Glutamatergic neuron (in vitro differentiated cells): ENCODE data around the gene CYLD. TPM values are rescaled to one million over a fixed set of nuclear protein-coding genes. Genes with fewer than 3 reads are reported as not detected.

Experiments used
- DNase-seq: peaks from one replicate; pipeline ENCODE4 v3.0.0; 2022
- H3K27ac Mint-ChIP-seq: one replicate; pipeline ENCODE4 v1.8.0; 2020; ENCODE audit warnings: mild to moderate bottlenecking, mixed read lengths, inconsistent platforms; ENCODE audit not compliant: unreplicated experiment
- H3K27me3 Mint-ChIP-seq: one replicate; pipeline ENCODE4 v1.8.0; 2020; ENCODE audit warnings: mild to moderate bottlenecking, moderate library complexity, mixed read lengths, inconsistent platforms; ENCODE audit not compliant: unreplicated experiment
- H3K36me3 Mint-ChIP-seq: one replicate; pipeline ENCODE4 v1.8.0; 2020; ENCODE audit warnings: mild to moderate bottlenecking, mixed read lengths, inconsistent platforms; ENCODE audit not compliant: unreplicated experiment
- H3K4me1 Mint-ChIP-seq: one replicate; pipeline ENCODE4 v1.8.0; 2020; ENCODE audit warnings: mild to moderate bottlenecking, low read depth, mixed read lengths, inconsistent platforms; ENCODE audit not compliant: unreplicated experiment
- H3K4me3 Mint-ChIP-seq: one replicate; pipeline ENCODE4 v1.8.0; 2020; ENCODE audit warnings: mild to moderate bottlenecking, mixed read lengths, inconsistent platforms; ENCODE audit not compliant: unreplicated experiment
- H3K9me3 Mint-ChIP-seq: one replicate; pipeline ENCODE4 v1.8.0; 2020; ENCODE audit warnings: mild to moderate bottlenecking, moderate library complexity, mixed read lengths, inconsistent platforms; ENCODE audit not compliant: unreplicated experiment
- total RNA-seq: library from RNA; stranded (reverse); fragmentation: NEBNext Ultra II Directional; extraction: Animal tissue kit (Norgen Biotek cat#: 25700); gene quantifications from one replicate; pipeline ENCODE4 v1.2.1, GENCODE V29; 2021; ENCODE audit not compliant: unreplicated experiment
- TF ChIP-seq, protein P1 (sequence below): fragments of 200-600 bp; sonication (generic); IDR thresholded peaks from one replicate; pipeline ENCODE4 v1.5.0; 2021; ENCODE audit not compliant: partially characterized antibody, unreplicated experiment

CYLD gene
- total RNA-seq, 1 donor from 2014 or later: 39.5 TPM

- Mint-ChIP-seq H3K27me3 (peaks cover 2% of the 10 kb centered on the region), H3K4me1 (no peaks in the 10 kb centered on the region), H3K27ac (no peak overlapping the region), H3K4me3 (no peak overlapping the region), H3K9me3 (peaks cover 1% of the 10 kb centered on the region), H3K36me3 (peaks cover 4% of the 10 kb centered on the region)
- no peak for DNase-seq
- TF ChIP-seq, protein P1, sequence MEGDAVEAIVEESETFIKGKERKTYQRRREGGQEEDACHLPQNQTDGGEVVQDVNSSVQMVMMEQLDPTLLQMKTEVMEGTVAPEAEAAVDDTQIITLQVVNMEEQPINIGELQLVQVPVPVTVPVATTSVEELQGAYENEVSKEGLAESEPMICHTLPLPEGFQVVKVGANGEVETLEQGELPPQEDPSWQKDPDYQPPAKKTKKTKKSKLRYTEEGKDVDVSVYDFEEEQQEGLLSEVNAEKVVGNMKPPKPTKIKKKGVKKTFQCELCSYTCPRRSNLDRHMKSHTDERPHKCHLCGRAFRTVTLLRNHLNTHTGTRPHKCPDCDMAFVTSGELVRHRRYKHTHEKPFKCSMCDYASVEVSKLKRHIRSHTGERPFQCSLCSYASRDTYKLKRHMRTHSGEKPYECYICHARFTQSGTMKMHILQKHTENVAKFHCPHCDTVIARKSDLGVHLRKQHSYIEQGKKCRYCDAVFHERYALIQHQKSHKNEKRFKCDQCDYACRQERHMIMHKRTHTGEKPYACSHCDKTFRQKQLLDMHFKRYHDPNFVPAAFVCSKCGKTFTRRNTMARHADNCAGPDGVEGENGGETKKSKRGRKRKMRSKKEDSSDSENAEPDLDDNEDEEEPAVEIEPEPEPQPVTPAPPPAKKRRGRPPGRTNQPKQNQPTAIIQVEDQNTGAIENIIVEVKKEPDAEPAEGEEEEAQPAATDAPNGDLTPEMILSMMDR: no peak
Observed at GRCh38 chr16:50711040-50711439, 30.8 kb upstream of the CYLD start.

GRCh38 chr16:50711862-50712559 lies 29.9 kb upstream of the CYLD start:
- no peak overlapping the region for H3K27ac Mint-ChIP-seq
- no peaks in the 10 kb centered on the region for H3K4me1 Mint-ChIP-seq
- DNase-seq: no peak
- H3K9me3 Mint-ChIP-seq: peaks cover 1% of the 10 kb centered on the region
- no peak overlapping the region for H3K4me3 Mint-ChIP-seq
- H3K27me3 Mint-ChIP-seq: peaks cover 2% of the 10 kb centered on the region
- TF ChIP-seq, protein P1: no peak
- no peaks in the 10 kb centered on the region for H3K36me3 Mint-ChIP-seq

DNA sequence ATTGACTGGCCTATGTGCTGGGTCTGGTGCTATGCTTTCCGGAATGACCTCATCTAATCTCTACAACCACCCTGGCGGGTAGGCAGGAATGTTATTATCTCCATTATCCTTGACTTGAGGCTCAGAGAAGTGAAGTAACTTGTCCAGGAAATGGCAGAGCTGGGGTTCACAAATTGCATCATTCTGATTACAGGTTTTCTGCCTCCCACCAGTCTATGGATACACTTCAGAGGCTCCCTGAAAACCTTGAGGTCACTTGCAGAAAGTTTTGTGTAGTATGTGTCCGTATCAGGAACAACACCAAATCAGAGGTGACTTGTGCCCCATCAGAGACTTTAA lies 29.4 kb upstream of the CYLD start:
- no peak overlapping the region for H3K27ac Mint-ChIP-seq

DNA sequence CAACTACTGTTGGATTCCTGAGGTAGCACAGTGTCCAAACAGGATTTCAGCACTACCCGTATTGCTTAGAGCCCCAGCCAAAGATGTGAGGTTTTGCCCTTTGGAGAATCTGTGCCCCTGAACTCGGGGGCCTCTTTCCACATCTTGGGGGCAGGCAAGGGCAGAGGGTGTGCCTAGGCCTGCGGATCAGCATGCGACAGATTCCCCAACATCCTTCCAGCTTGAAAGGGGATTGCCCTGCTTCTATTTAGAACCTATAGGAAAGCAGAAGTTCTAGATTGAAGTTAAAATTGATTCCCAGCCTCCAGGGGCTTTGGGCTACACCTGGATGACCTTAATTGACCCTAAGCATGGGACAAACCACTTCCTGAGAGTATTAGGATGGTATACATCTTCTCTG lies 28.9 kb upstream of the CYLD start:
- Mint-ChIP-seq H3K4me1 (no peaks in the 10 kb centered on the region), H3K4me3 (no peak overlapping the region), H3K36me3 (peaks cover under 1% of the 10 kb centered on the region), H3K27ac (no peak overlapping the region), H3K9me3 (peaks cover 1% of the 10 kb centered on the region), H3K27me3 (peaks cover 2% of the 10 kb centered on the region)
- TF ChIP-seq, protein P1: no peak
- no peak for DNase-seq

More for the DNA sequence above, 29.4 kb upstream of the CYLD start:
- Mint-ChIP-seq H3K4me1 (no peaks in the 10 kb centered on the region), H3K9me3 (peaks cover 1% of the 10 kb centered on the region), H3K4me3 (no peak overlapping the region), H3K27me3 (peaks cover 2% of the 10 kb centered on the region), H3K36me3 (no peaks in the 10 kb centered on the region)
- TF ChIP-seq, protein P1: no peak
- no peak for DNase-seq

GRCh38 chr16:50717091-50717490 lies 24.8 kb upstream of the CYLD start:
- TF ChIP-seq, protein P1: no peak
- Mint-ChIP-seq H3K9me3 (peaks cover 1% of the 10 kb centered on the region), H3K4me1 (no peaks in the 10 kb centered on the region), H3K4me3 (no peak overlapping the region), H3K27ac (no peak overlapping the region), H3K36me3 (peaks cover 3% of the 10 kb centered on the region), H3K27me3 (peaks cover 2% of the 10 kb centered on the region)
- DNase-seq: no peak
